Measurements from ENCODE around the gene PRRX2.

DNA sequence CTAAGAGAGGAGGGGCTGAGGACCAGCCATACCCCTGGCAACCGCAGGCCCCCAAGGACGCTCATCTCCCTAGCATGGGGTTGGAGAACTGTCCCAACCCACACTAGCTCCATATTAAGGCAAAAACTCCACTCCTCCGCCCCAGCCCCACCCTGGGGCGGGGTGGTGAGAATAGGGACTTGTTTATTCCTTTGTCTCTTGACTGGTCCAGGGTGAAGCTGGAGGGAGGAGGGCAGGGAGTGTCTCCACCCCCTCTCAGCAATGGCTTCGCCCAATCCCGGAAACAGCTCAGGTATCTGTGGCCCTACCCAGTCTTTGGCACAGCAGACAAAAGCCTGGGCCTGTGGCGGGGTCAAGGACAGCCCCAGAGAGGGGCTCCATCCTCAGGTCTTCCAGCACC is 16.9 kb downstream of the PRRX2 start:
- TF ChIP-seq, protein P1, sequence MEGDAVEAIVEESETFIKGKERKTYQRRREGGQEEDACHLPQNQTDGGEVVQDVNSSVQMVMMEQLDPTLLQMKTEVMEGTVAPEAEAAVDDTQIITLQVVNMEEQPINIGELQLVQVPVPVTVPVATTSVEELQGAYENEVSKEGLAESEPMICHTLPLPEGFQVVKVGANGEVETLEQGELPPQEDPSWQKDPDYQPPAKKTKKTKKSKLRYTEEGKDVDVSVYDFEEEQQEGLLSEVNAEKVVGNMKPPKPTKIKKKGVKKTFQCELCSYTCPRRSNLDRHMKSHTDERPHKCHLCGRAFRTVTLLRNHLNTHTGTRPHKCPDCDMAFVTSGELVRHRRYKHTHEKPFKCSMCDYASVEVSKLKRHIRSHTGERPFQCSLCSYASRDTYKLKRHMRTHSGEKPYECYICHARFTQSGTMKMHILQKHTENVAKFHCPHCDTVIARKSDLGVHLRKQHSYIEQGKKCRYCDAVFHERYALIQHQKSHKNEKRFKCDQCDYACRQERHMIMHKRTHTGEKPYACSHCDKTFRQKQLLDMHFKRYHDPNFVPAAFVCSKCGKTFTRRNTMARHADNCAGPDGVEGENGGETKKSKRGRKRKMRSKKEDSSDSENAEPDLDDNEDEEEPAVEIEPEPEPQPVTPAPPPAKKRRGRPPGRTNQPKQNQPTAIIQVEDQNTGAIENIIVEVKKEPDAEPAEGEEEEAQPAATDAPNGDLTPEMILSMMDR (conservative IDR thresholded peaks at IDR 0.05; ENCODE audit: low read depth in 2 of 2) = no peak
- TF ChIP-seq EZH2 (IDR thresholded peaks at IDR 0.05; ENCODE audit: low read depth, unreplicated experiment) (no peak), JUNB (IDR thresholded peaks at IDR 0.05; ENCODE audit: unreplicated experiment) (no peak), POLR2AphosphoS5 (IDR thresholded peaks at IDR 0.05; ENCODE audit: low read depth) (no peak)

Measured in GM23338 (cell line).